ENCODE results near the gene KRTAP5-10.
"Not testable (repeated sequence)": the region's sequence is repeated elsewhere in the genome, so short reads cannot be mapped to it uniquely, and the experiment has no call there.

The KRTAP5-10 gene

GRCh38 chr11:71527576-71528210 is 37.7 kb upstream of the KRTAP5-10 start:
- H3K4me3 ChIP-seq (ENCODE audit: low read depth, low read length), result no peak overlapping the region
- DNase-seq (ENCODE audit: low read depth), result no peak
- TF ChIP-seq, protein P1, sequence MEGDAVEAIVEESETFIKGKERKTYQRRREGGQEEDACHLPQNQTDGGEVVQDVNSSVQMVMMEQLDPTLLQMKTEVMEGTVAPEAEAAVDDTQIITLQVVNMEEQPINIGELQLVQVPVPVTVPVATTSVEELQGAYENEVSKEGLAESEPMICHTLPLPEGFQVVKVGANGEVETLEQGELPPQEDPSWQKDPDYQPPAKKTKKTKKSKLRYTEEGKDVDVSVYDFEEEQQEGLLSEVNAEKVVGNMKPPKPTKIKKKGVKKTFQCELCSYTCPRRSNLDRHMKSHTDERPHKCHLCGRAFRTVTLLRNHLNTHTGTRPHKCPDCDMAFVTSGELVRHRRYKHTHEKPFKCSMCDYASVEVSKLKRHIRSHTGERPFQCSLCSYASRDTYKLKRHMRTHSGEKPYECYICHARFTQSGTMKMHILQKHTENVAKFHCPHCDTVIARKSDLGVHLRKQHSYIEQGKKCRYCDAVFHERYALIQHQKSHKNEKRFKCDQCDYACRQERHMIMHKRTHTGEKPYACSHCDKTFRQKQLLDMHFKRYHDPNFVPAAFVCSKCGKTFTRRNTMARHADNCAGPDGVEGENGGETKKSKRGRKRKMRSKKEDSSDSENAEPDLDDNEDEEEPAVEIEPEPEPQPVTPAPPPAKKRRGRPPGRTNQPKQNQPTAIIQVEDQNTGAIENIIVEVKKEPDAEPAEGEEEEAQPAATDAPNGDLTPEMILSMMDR (IDR thresholded peaks at IDR 0.05; ENCODE audit: control insufficient read depth, extremely low read depth, insufficient read depth), result no peak

DNA sequence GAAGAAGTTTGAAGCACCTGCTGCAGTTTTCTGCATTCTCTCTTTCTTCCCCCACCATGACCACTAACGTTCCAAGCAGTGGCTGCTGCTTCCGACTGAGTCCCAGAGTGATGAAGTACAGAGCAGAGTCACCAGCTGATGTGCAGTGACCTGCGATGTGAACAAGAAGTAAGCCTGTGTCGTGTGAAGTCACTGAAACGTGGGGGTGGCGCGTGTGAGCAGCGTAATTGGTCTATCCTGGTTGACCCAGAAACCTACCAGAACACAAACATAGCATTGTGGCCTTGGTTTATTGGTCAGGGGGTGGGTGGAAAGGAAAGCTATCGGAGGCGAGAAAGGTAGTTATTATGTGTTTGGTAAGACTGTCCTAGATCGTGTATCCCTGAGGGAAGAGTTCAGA is 34.8 kb upstream of the KRTAP5-10 start:
- no peak overlapping the region for H3K4me3 ChIP-seq (ENCODE audit: low read depth, low read length)
- DNase-seq (ENCODE audit: low read depth), result no peak
- TF ChIP-seq, protein P1 (IDR thresholded peaks at IDR 0.05; ENCODE audit: control insufficient read depth, extremely low read depth, insufficient read depth), result no peak

- no peak overlapping the region for H3K4me3 ChIP-seq (ENCODE audit: low read depth, low read length)
- no peak for DNase-seq (ENCODE audit: low read depth)
- TF ChIP-seq, protein P1 (IDR thresholded peaks at IDR 0.05; ENCODE audit: control insufficient read depth, extremely low read depth, insufficient read depth), result no peak
Observed at GRCh38 chr11:71532036-71532610, 33.2 kb upstream of the KRTAP5-10 start.

GRCh38 chr11:71534711-71535608 is 30.4 kb upstream of the KRTAP5-10 start:
- not testable (repeated sequence) for H3K4me3 ChIP-seq (ENCODE audit: low read depth, low read length); DNase-seq (ENCODE audit: low read depth)

- H3K4me3 ChIP-seq (ENCODE audit: low read depth, low read length), result no peak overlapping the region
- TF ChIP-seq, protein P1 (IDR thresholded peaks at IDR 0.05; ENCODE audit: control insufficient read depth, extremely low read depth, insufficient read depth), result no peak
- no peak for DNase-seq (ENCODE audit: low read depth)
Observed at GRCh38 chr11:71535825-71536224, 29.5 kb upstream of the KRTAP5-10 start.

GRCh38 chr11:71537537-71537936 is 27.8 kb upstream of the KRTAP5-10 start:
- no peak overlapping the region for H3K4me3 ChIP-seq (ENCODE audit: low read depth, low read length)
- TF ChIP-seq, protein P1 (IDR thresholded peaks at IDR 0.05; ENCODE audit: control insufficient read depth, extremely low read depth, insufficient read depth), result no peak
- no peak for DNase-seq (ENCODE audit: low read depth)

DNA sequence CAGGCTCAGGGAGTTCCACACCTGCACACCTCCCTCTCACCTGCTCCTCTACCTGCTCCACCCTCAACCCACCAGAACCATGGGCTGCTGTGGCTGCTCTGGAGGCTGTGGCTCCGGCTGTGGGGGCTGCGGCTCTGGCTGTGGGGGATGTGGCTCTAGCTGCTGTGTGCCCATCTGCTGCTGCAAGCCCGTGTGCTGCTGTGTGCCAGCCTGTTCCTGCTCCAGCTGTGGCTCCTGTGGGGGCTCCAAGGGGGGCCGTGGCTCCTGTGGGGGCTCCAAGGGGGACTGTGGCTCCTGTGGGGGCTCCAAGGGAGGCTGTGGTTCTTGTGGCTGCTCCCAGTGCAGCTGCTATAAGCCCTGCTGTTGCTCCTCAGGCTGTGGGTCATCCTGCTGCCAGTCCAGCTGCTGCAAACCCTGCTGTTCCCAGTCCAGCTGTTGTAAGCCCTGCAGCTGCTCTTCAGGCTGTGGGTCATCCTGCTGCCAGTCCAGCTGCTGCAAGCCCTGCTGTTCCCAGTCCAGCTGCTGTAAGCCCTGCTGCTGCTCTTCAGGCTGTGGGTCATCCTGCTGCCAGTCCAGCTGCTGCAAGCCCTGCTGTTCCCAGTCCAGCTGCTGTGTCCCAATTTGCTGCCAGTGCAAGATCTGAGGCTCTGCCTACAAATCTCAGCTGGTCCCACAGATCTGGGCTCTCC is 27.2 kb upstream of the KRTAP5-10 start, which contains the start of gene KRTAP5-8:
Gene KRTAP5-8 (plus strand): TSS at position 49 of the 689 bp plus-strand sequence. CDS start 31 bp downstream, at position 80.
- H3K4me3 ChIP-seq (ENCODE audit: low read depth, low read length); DNase-seq (ENCODE audit: low read depth): not testable (repeated sequence)

All from LNCaP clone FGC (cell line).